GM21717 (cell line): ENCODE data around the gene ZNF687.

ENCODE experiments used
- ATAC-seq: cut with Tn5 transposase; IDR thresholded peaks from one replicate; pipeline ENCODE4 v1.9.1; 2021; ENCODE audit warnings: mild to moderate bottlenecking, moderate library complexity; ENCODE audit not compliant: unreplicated experiment

Gene ZNF687

GRCh38 chr1:151311589-151312331 is 29.7 kb downstream of the ZNF687 start:
- ATAC-seq, result no peak

- no peak for ATAC-seq
Measured at GRCh38 chr1:151312411-151312810, 30.3 kb downstream of the ZNF687 start.

GRCh38 chr1:151312826-151313225 is 30.7 kb downstream of the ZNF687 start:
- no peak for ATAC-seq

- ATAC-seq, result no peak
Measured at GRCh38 chr1:151313501-151313900, 31.4 kb downstream of the ZNF687 start.

GRCh38 chr1:151314137-151314875 is 32.2 kb downstream of the ZNF687 start:
- ATAC-seq, result no peak

- no peak for ATAC-seq
Measured at GRCh38 chr1:151315565-151316235, 33.6 kb downstream of the ZNF687 start.

- no peak for ATAC-seq
Measured at GRCh38 chr1:151318975-151319374, 36.9 kb downstream of the ZNF687 start.

GRCh38 chr1:151324390-151324930 is 42.4 kb downstream of the ZNF687 start:
- ATAC-seq, result no peak

- no peak for ATAC-seq
Measured at GRCh38 chr1:151325231-151325630, 43.1 kb downstream of the ZNF687 start.

GRCh38 chr1:151325646-151326429 is 43.7 kb downstream of the ZNF687 start:
- no peak for ATAC-seq

- peak; percentile 48 for ATAC-seq
Measured at GRCh38 chr1:151326619-151327222, 44.6 kb downstream of the ZNF687 start.

GRCh38 chr1:151327223-151327902 is 45.3 kb downstream of the ZNF687 start, which contains the start of gene PI4KB:
TSS of gene PI4KB (minus strand) at chr1:151327416. CDS start at chr1:151316481, 10,935 bp downstream.
- ATAC-seq, result peak; percentile 78

GRCh38 chr1:151327903-151328674 is 46.0 kb downstream of the ZNF687 start:
- ATAC-seq, result peak; percentile 7

- no peak for ATAC-seq
Measured at GRCh38 chr1:151334822-151335221, 52.7 kb downstream of the ZNF687 start.

GRCh38 chr1:151336556-151336955 is 54.5 kb downstream of the ZNF687 start:
- ATAC-seq, result no peak

- ATAC-seq, result no peak
Measured at GRCh38 chr1:151340870-151341754, 59.0 kb downstream of the ZNF687 start.
